K562 (cell line): ENCODE results near the gene EIF4G1. TPM values are rescaled to one million over a fixed set of nuclear protein-coding genes. Genes with fewer than 3 reads are reported as not detected.

ENCODE experiments used
- ARID4B ChIP-seq: sonication (generic); formaldehyde crosslinking; IDR thresholded peaks from 2 replicates; pipeline ENCODE4 v1.8.0; 2022; ENCODE audit warnings: mild to moderate bottlenecking, missing genetic modification reagents
- E2F1 ChIP-seq: sonication (generic); formaldehyde crosslinking; IDR thresholded peaks from 2 replicates; pipeline ENCODE4 v1.8.1; 2023; ENCODE audit warnings: mild to moderate bottlenecking, missing genetic modification reagents, moderate library complexity
- ESRRA ChIP-seq: fragments of 450-650 bp; IDR thresholded peaks from 2 replicates; pipeline ENCODE4 v1.6.1; 2014; ENCODE audit warnings: low read depth, mild to moderate bottlenecking, moderate library complexity, borderline replicate concordance
- FOXK1 ChIP-seq: sonication (generic); formaldehyde crosslinking; IDR thresholded peaks from 2 replicates; pipeline ENCODE4 v1.8.0; 2022; ENCODE audit warnings: missing genetic modification reagents, mild to moderate bottlenecking, borderline replicate concordance
- KHSRP ChIP-seq: fragments of 450-650 bp; IDR thresholded peaks from 2 replicates; pipeline ENCODE4 v1.6.1; 2017
- NR1H2 ChIP-seq: sonication (generic); formaldehyde crosslinking; IDR thresholded peaks from 2 replicates; pipeline ENCODE4 v1.4.0; 2020; ENCODE audit warnings: mild to moderate bottlenecking, missing genetic modification reagents
- NR2F6 ChIP-seq: fragments of 450-650 bp; formaldehyde crosslinking; IDR thresholded peaks from 2 replicates; pipeline ENCODE4 v1.4.0; 2020; ENCODE audit warnings: mild to moderate bottlenecking
- TFAP4 ChIP-seq: sonication (generic); formaldehyde crosslinking; IDR thresholded peaks from 2 replicates; pipeline ENCODE4 v1.8.0; 2022; ENCODE audit warnings: missing genetic modification reagents, mild to moderate bottlenecking, moderate library complexity, borderline replicate concordance
- ZNF384 ChIP-seq: IDR thresholded peaks from 2 replicates; pipeline ENCODE4 v1.6.1; 2012; ENCODE audit warnings: low read depth, low read length, improper control_type of control experiment
- ZNF644 ChIP-seq: fragments of 200-800 bp; sonication (Bioruptor generic); IDR thresholded peaks from 2 replicates; pipeline ENCODE4 v1.6.1; 2016; ENCODE audit warnings: low read depth, missing genetic modification characterization, missing compliant biosample characterization
- polyA plus RNA-seq, 8 experiments: library from polyadenylated mRNA; depleted of rRNA in 4 of 8; stranded (reverse) in 5 of 8; unstranded in 3 of 8; fragments of >200 nt; fragmentation: Nextera tagmentation in 2 of 8; fragmentation: Illumina TruSeq in 1 of 8; extraction: Ambion mirVana in 2 of 8; extraction: Trizol in 1 of 8; gene quantifications; 2 replicates each; pipeline versions ENCODE4 v1.2.1 to v1.2.3, GENCODE V29; 2011 to 2014; ENCODE audit warnings: inconsistent platforms in 1 of 8, missing spikeins in 1 of 8
- total RNA-seq, 7 experiments: library from RNA; depleted of rRNA in 6 of 7; stranded (reverse); fragments of >200 nt in 6 of 7; fragmentation: Illumina TruSeq in 2 of 7; extraction: Trizol in 2 of 7; gene quantifications; 2 replicates each; pipeline versions ENCODE4 v1.2.1 to v1.2.3, GENCODE V29; 2011 to 2021; ENCODE audit warnings: low replicate concordance in 1 of 7

Gene EIF4G1
- total and polyA plus RNA-seq, 9 of the 15 experiments (the other 6 are each of a cell fraction or from before 2014, with no cell fraction given), result 4.6 to 505 (median 155) TPM

GRCh38 chr3:184381261-184382224, 67.1 kb downstream of the EIF4G1 start (continued):
- no peak for TF ChIP-seq E2F1 (CRISPR knock-in tag)
- TF ChIP-seq FOXK1 (CRISPR knock-in tag), result no peak
- no peak for TF ChIP-seq ARID4B (CRISPR knock-in tag)
- TF ChIP-seq NR1H2 (CRISPR knock-in tag), result no peak
- TF ChIP-seq KHSRP, result no peak
- peak; percentile 86 for TF ChIP-seq ESRRA
- TF ChIP-seq NR2F6 (CRISPR knock-in tag), result no peak
- no peak for TF ChIP-seq ZNF384
- TF ChIP-seq TFAP4, result 0 out of 2 replicates have a peak, but pooled peaks have one; percentile 19
- TF ChIP-seq ZNF644, result no peak
